ENCODE results near the gene SORCS2.
A peak's percentile ranks its signal among the peaks of the same experiment; 100 is the strongest.

The SORCS2 gene

DNA sequence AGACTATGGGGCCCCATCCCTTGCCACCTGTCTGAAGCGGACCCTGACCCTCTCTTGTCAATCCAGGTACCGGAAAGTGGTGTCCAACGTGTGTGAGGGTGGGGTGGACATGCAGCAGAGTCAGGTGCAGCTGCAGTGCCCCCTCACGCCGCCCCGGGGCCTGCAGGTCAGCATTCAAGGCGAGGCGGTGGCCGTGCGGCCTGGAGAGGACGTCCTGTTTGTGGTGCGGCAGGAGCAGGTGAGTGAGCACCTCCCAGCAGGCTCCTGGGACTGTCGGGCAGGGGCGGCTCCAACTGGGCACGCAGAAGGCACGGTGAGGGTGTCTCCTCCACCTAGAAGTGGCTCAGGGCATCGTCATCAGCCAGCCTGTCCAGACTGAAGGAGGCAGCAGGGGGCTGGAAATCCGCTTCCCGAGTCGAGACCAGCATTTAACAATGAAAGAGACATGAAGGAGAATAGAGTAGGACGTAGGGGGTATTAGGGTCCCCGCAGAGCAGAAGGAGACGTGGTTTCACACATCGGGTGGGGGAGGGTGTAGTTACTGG is 525.7 kb downstream of the SORCS2 start:
- H3K36me3 ChIP-seq (ENCODE audit: control insufficient read depth in 1 of 2, insufficient read depth in 2 of 2, low read length in 2 of 2), result no peaks in the 10 kb centered on the region
- H2BK12ac ChIP-seq (ENCODE audit: low read length), result no peak overlapping the region
- no peak overlapping the region for H3K4me3 ChIP-seq (ENCODE audit: low read depth, low read length)
- no peak overlapping the region for H2AK5ac ChIP-seq (ENCODE audit: low read length)
- no peaks in the 10 kb centered on the region for H3K27me3 ChIP-seq (ENCODE audit: insufficient read depth, low read length)
- no peaks in the 10 kb centered on the region for H3K79me2 ChIP-seq (ENCODE audit: control insufficient read depth, insufficient read depth, low read length, poor library complexity)
- no peak overlapping the region for H3K23ac ChIP-seq (ENCODE audit: low read length)
- no peaks in the 10 kb centered on the region for H3K4me1 ChIP-seq (ENCODE audit: control insufficient read depth in 1 of 2, insufficient read depth in 2 of 2, low read length in 2 of 2)
- no peak overlapping the region for H3K14ac ChIP-seq (ENCODE audit: low read length)
- H3K18ac ChIP-seq (ENCODE audit: low read length), result no peak overlapping the region
- peaks cover 4% of the 10 kb centered on the region for H3K9me3 ChIP-seq (ENCODE audit: insufficient read depth, low read depth, low read length)
- H4K12ac ChIP-seq (ENCODE audit: low read depth, low read length), result no peak overlapping the region
- no peak overlapping the region for H2AFZ ChIP-seq (ENCODE audit: insufficient read depth, low read length, poor library complexity)
- no peak overlapping the region for H3K4me2 ChIP-seq (ENCODE audit: low read length)
- H4K91ac ChIP-seq (ENCODE audit: low read depth, low read length), result no peak overlapping the region
- no peaks in the 10 kb centered on the region for H3K79me1 ChIP-seq (ENCODE audit: low read length)
- no peak overlapping the region for H2BK120ac ChIP-seq (ENCODE audit: insufficient read depth, low read length, poor library complexity)
- H3K4ac ChIP-seq (ENCODE audit: low read depth, low read length), result no peak overlapping the region
- no peak for DNase-seq
- no CpG with 5 or more reads among the region's 24 CpGs for WGBS (ENCODE audit: extremely low coverage, insufficient coverage, insufficient read length)
- H2BK5ac ChIP-seq (ENCODE audit: low read depth, low read length, poor library complexity), result no peak overlapping the region
- no peak overlapping the region for H3K9ac ChIP-seq (ENCODE audit: low read length)
- H3K27ac ChIP-seq (ENCODE audit: low read depth, low read length), result no peak overlapping the region
- H4K8ac ChIP-seq (ENCODE audit: low read depth, low read length), result no peak overlapping the region

DNA sequence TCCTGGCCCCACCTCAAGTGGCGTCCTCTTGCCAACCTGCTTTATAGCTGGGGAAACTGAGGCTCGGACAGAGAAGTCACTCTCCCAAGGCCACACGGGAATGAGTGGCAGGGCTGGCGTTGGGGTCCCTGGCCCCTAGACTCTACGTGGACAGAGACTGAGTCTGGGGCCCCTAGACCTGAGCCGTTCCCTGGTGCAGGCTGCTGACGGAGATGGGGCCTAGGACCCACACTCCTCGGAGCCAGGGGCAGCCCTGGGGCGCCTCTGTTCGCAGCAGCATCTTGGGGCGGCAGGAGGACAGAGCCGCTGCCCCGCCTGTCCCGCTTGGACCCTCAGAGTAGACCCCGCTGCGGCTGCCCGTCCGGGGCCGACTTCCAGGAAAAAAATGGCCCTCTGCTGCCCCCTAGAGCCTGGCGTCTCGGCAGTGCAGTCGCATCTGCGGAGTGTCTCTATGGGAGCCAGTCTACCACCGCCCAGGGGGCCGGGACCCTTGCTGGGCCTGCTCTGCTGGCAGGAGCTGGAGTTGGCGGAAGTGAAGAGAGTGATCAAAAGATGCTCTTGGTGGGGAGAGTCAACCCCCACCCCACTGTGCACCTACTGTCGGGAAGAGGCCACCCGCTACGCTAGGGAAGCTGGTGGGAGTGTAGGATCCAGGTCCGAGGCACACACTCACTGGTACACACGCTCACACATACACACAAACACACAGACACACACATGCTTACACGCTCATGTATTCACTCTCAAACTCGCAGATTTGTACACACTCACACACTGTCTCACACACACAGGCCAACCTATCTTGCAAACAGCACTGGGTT is 527.2 kb downstream of the SORCS2 start:
- Histone ChIP-seq H2AFZ (ENCODE audit: insufficient read depth, low read length, poor library complexity) (no peak overlapping the region), H4K8ac (ENCODE audit: low read depth, low read length) (no peak overlapping the region), H3K9me3 (ENCODE audit: insufficient read depth, low read depth, low read length) (peaks cover 7% of the 10 kb centered on the region), H4K91ac (ENCODE audit: low read depth, low read length) (no peak overlapping the region), H2BK120ac (ENCODE audit: insufficient read depth, low read length, poor library complexity) (no peak overlapping the region), H3K27me3 (ENCODE audit: insufficient read depth, low read length) (no peaks in the 10 kb centered on the region), H3K27ac (ENCODE audit: low read depth, low read length) (no peak overlapping the region), H3K4me2 (ENCODE audit: low read length) (no peak overlapping the region), H4K12ac (ENCODE audit: low read depth, low read length) (no peak overlapping the region), H3K79me1 (ENCODE audit: low read length) (no peaks in the 10 kb centered on the region), H3K9ac (ENCODE audit: low read length) (no peak overlapping the region), H3K14ac (ENCODE audit: low read length) (no peak overlapping the region), H3K36me3 (ENCODE audit: control insufficient read depth in 1 of 2, insufficient read depth in 2 of 2, low read length in 2 of 2) (no peaks in the 10 kb centered on the region), H3K23ac (ENCODE audit: low read length) (no peak overlapping the region), H2BK12ac (ENCODE audit: low read length) (no peak overlapping the region), H3K4me3 (ENCODE audit: low read depth, low read length) (no peak overlapping the region), H3K18ac (ENCODE audit: low read length) (no peak overlapping the region), H3K4me1 (ENCODE audit: control insufficient read depth in 1 of 2, insufficient read depth in 2 of 2, low read length in 2 of 2) (no peaks in the 10 kb centered on the region), H3K79me2 (ENCODE audit: control insufficient read depth, insufficient read depth, low read length, poor library complexity) (no peaks in the 10 kb centered on the region), H2AK5ac (ENCODE audit: low read length) (no peak overlapping the region), H2BK5ac (ENCODE audit: low read depth, low read length, poor library complexity) (no peak overlapping the region), H3K4ac (ENCODE audit: low read depth, low read length) (no peak overlapping the region)
- DNase-seq, result peak in 1 of 2 donors; percentile 63
- WGBS (ENCODE audit: extremely low coverage, insufficient coverage, insufficient read length), result no CpG with 5 or more reads among the region's 33 CpGs

DNA sequence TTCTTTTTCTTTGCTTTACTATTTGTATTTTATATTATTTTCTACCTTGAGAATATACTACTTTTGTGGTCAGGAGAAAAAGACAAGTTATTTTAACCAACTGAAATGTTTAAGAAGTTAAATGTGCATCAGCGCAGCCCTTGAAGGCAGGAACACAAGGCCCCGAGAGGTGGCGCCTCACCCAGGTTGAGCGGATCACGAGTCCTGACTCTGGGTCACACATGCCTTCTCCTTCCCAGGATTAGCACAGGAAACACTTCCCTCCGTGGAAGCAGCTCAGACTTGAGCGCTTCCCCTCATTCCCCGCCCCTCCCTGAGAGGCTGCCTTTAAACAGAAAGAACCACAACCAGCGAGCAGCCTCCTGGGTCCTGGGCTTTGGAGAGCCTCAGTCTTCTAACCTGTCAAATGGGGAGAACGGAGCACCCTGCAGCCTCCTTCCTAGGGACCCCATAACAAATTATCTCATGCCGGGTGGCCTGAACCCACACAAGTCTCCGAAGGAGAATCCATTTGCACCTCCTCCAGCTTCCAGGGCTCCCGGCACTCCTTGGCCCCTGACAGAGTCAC is 529.7 kb downstream of the SORCS2 start:
- no peak overlapping the region for H2BK5ac ChIP-seq (ENCODE audit: low read depth, low read length, poor library complexity)
- H3K18ac ChIP-seq (ENCODE audit: low read length), result no peak overlapping the region
- H2AK5ac ChIP-seq (ENCODE audit: low read length), result no peak overlapping the region
- no peak overlapping the region for H2BK12ac ChIP-seq (ENCODE audit: low read length)
- H4K12ac ChIP-seq (ENCODE audit: low read depth, low read length), result no peak overlapping the region
- no peaks in the 10 kb centered on the region for H3K4me1 ChIP-seq (ENCODE audit: control insufficient read depth in 1 of 2, insufficient read depth in 2 of 2, low read length in 2 of 2)
- no peaks in the 10 kb centered on the region for H3K79me2 ChIP-seq (ENCODE audit: control insufficient read depth, insufficient read depth, low read length, poor library complexity)
- no peak overlapping the region for H4K91ac ChIP-seq (ENCODE audit: low read depth, low read length)
- no peaks in the 10 kb centered on the region for H3K27me3 ChIP-seq (ENCODE audit: insufficient read depth, low read length)
- no peak overlapping the region for H4K8ac ChIP-seq (ENCODE audit: low read depth, low read length)
- no peak overlapping the region for H2AFZ ChIP-seq (ENCODE audit: insufficient read depth, low read length, poor library complexity)
- no peak overlapping the region for H3K4ac ChIP-seq (ENCODE audit: low read depth, low read length)
- no peak overlapping the region for H3K23ac ChIP-seq (ENCODE audit: low read length)
- no peak overlapping the region for H3K9ac ChIP-seq (ENCODE audit: low read length)
- no peaks in the 10 kb centered on the region for H3K79me1 ChIP-seq (ENCODE audit: low read length)
- no peak overlapping the region for H3K27ac ChIP-seq (ENCODE audit: low read depth, low read length)
- H3K4me3 ChIP-seq (ENCODE audit: low read depth, low read length), result no peak overlapping the region
- no peak overlapping the region for H3K4me2 ChIP-seq (ENCODE audit: low read length)
- H3K9me3 ChIP-seq (ENCODE audit: insufficient read depth, low read depth, low read length), result peaks cover 10% of the 10 kb centered on the region
- no CpG with 5 or more reads among the region's 13 CpGs for WGBS (ENCODE audit: extremely low coverage, insufficient coverage, insufficient read length)
- H3K14ac ChIP-seq (ENCODE audit: low read length), result no peak overlapping the region
- no peaks in the 10 kb centered on the region for H3K36me3 ChIP-seq (ENCODE audit: control insufficient read depth in 1 of 2, insufficient read depth in 2 of 2, low read length in 2 of 2)
- no peak overlapping the region for H2BK120ac ChIP-seq (ENCODE audit: insufficient read depth, low read length, poor library complexity)
- no peak for DNase-seq

DNA sequence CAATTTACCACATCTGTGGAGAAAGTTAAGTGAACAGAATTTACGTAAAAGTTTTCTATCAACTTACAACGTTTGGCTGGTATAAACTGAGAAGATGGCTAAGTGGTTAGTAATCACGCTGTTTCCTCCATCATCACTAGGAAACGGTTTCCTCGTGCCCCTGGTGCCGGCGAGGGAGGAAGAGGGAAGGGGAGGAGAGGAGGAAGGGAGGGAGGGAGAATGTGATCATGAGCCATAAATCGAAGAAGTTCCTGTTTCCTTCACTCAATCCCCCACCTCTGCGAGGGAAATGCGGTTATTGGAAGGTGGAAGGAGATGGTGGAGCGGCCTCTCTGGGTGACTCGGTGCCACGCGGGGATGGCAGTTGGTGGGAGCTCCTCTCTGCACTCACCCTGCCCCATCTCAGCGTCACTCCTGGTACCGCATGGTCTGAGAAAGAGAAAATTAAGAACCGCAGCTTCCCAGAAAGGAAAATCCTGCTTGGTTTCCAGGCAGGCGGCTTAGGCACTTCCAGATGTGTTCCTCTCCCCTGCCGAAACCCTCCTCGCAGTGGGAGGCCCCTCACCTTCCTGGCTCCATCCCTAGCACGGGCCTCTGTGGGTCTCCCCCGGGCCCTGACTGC is 530.5 kb downstream of the SORCS2 start:
- H3K4me2 ChIP-seq (ENCODE audit: low read length), result no peak overlapping the region
- H2AFZ ChIP-seq (ENCODE audit: insufficient read depth, low read length, poor library complexity), result no peak overlapping the region
- no peak overlapping the region for H2BK120ac ChIP-seq (ENCODE audit: insufficient read depth, low read length, poor library complexity)
- no peak overlapping the region for H2BK12ac ChIP-seq (ENCODE audit: low read length)
- H2BK5ac ChIP-seq (ENCODE audit: low read depth, low read length, poor library complexity), result no peak overlapping the region
- no peak overlapping the region for H4K12ac ChIP-seq (ENCODE audit: low read depth, low read length)
- no peaks in the 10 kb centered on the region for H3K4me1 ChIP-seq (ENCODE audit: control insufficient read depth in 1 of 2, insufficient read depth in 2 of 2, low read length in 2 of 2)
- H3K36me3 ChIP-seq (ENCODE audit: control insufficient read depth in 1 of 2, insufficient read depth in 2 of 2, low read length in 2 of 2), result no peaks in the 10 kb centered on the region
- no peak overlapping the region for H3K23ac ChIP-seq (ENCODE audit: low read length)
- no peak overlapping the region for H4K91ac ChIP-seq (ENCODE audit: low read depth, low read length)
- H3K18ac ChIP-seq (ENCODE audit: low read length), result no peak overlapping the region
- H3K27ac ChIP-seq (ENCODE audit: low read depth, low read length), result no peak overlapping the region
- H2AK5ac ChIP-seq (ENCODE audit: low read length), result no peak overlapping the region
- H3K4ac ChIP-seq (ENCODE audit: low read depth, low read length), result no peak overlapping the region
- H3K79me2 ChIP-seq (ENCODE audit: control insufficient read depth, insufficient read depth, low read length, poor library complexity), result no peaks in the 10 kb centered on the region
- no peak overlapping the region for H3K4me3 ChIP-seq (ENCODE audit: low read depth, low read length)
- WGBS (ENCODE audit: extremely low coverage, insufficient coverage, insufficient read length), result no CpG with 5 or more reads among the region's 22 CpGs
- H3K14ac ChIP-seq (ENCODE audit: low read length), result no peak overlapping the region
- peaks cover 10% of the 10 kb centered on the region for H3K9me3 ChIP-seq (ENCODE audit: insufficient read depth, low read depth, low read length)
- DNase-seq, result no peak
- no peak overlapping the region for H3K9ac ChIP-seq (ENCODE audit: low read length)
- no peaks in the 10 kb centered on the region for H3K27me3 ChIP-seq (ENCODE audit: insufficient read depth, low read length)
- H3K79me1 ChIP-seq (ENCODE audit: low read length), result no peaks in the 10 kb centered on the region
- no peak overlapping the region for H4K8ac ChIP-seq (ENCODE audit: low read depth, low read length)

Measured in trophoblast cell (in vitro differentiated cells and primary cell).